Effector memory CD4-positive, alpha-beta T cell (primary cell): ENCODE measurements around the gene RPS6KB2.

Experiments used
- DNase-seq, 3 donors: peaks; one replicate each; pipeline ENCODE4 v3.0.0-alpha.2; 2020
- H3K27ac ChIP-seq: 2 replicates; pipeline ENCODE4 v1.7.0; 2013; ENCODE audit warnings: mild to moderate bottlenecking, low read length, moderate library complexity; ENCODE audit not compliant: insufficient read depth, poor library complexity, severe bottlenecking
- H3K27me3 ChIP-seq: replicated peaks from 2 replicates; pipeline ENCODE4 v1.7.0; 2013; ENCODE audit warnings: mild to moderate bottlenecking, low read length; ENCODE audit not compliant: insufficient read depth, control insufficient read depth, poor library complexity, severe bottlenecking
- H3K36me3 ChIP-seq: 2 replicates; pipeline ENCODE4 v1.7.0; 2013; ENCODE audit warnings: mild to moderate bottlenecking, low read length, moderate library complexity; ENCODE audit not compliant: control insufficient read depth, insufficient read depth
- H3K4me1 ChIP-seq: 2 replicates; pipeline ENCODE4 v1.7.0; 2013; ENCODE audit warnings: low read length, mild to moderate bottlenecking; ENCODE audit not compliant: control insufficient read depth, insufficient read depth, poor library complexity, severe bottlenecking
- H3K4me3 ChIP-seq: 2 replicates; pipeline ENCODE4 v1.7.0; 2013; ENCODE audit warnings: low read length, low read depth, mild to moderate bottlenecking; ENCODE audit not compliant: insufficient read depth, poor library complexity, severe bottlenecking
- H3K9me3 ChIP-seq: 2 replicates; pipeline ENCODE4 v1.7.0; 2013; ENCODE audit warnings: mild to moderate bottlenecking, low read length, moderate library complexity; ENCODE audit not compliant: control insufficient read depth
- total RNA-seq, 3 donors: gene quantifications; one replicate each; lab custom pipeline; 2026; lab: John Stamatoyannopoulos, UW

The RPS6KB2 gene
- total RNA-seq, result 63.3 to 80.9 (median 68.5) reads per million in 3 donors

- no peaks in the 10 kb centered on the region for H3K27me3 ChIP-seq
- H3K4me1 ChIP-seq, result peaks cover 21% of the 10 kb centered on the region
These were observed at the start of gene RPS6KB2 for GRCh38 chr11:67428052-67429001. TSS of gene RPS6KB2 (plus strand) at chr11:67428494. CDS start at chr11:67428546, 52 bp downstream.

GRCh38 chr11:67378544-67378943 is 49.8 kb upstream of the RPS6KB2 start:
- Histone ChIP-seq H3K27me3 (no peaks in the 10 kb centered on the region), H3K4me1 (peaks cover 20% of the 10 kb centered on the region), H3K9me3 (no peaks in the 10 kb centered on the region), H3K4me3 (no peak overlapping the region), H3K27ac (no peak overlapping the region), H3K36me3 (no peaks in the 10 kb centered on the region)
- no peak for DNase-seq

More at GRCh38 chr11:67428052-67429001, at the start of gene RPS6KB2:
- DNase-seq, result peak; percentile 95 to 99 (median 98)
- Histone ChIP-seq H3K36me3 (peaks cover 5% of the 10 kb centered on the region), H3K27ac (peak within 1 kb of the TSS; percentile 89), H3K9me3 (no peaks in the 10 kb centered on the region), H3K4me3 (peak within 1 kb of the TSS; percentile 82)

GRCh38 chr11:67379061-67380058 is 48.9 kb upstream of the RPS6KB2 start:
- DNase-seq, result no peak
- no peaks in the 10 kb centered on the region for H3K36me3 ChIP-seq
- H3K4me3 ChIP-seq, result no peak overlapping the region

GRCh38 chr11:67381244-67381972 is 46.9 kb upstream of the RPS6KB2 start:
- Histone ChIP-seq H3K9me3 (no peaks in the 10 kb centered on the region), H3K27ac (no peak overlapping the region), H3K36me3 (no peaks in the 10 kb centered on the region), H3K4me1 (peaks cover 4% of the 10 kb centered on the region), H3K4me3 (no peak overlapping the region), H3K27me3 (no peaks in the 10 kb centered on the region)
- DNase-seq, result no peak

More at GRCh38 chr11:67379061-67380058, 48.9 kb upstream of the RPS6KB2 start:
- Histone ChIP-seq H3K9me3 (no peaks in the 10 kb centered on the region), H3K4me1 (peaks cover 13% of the 10 kb centered on the region), H3K27ac (no peak overlapping the region), H3K27me3 (no peaks in the 10 kb centered on the region)

GRCh38 chr11:67382276-67383136 is 45.8 kb upstream of the RPS6KB2 start:
- H3K4me1 ChIP-seq, result peaks cover 4% of the 10 kb centered on the region
- no peak overlapping the region for H3K27ac ChIP-seq
- H3K4me3 ChIP-seq, result no peak overlapping the region
- H3K27me3 ChIP-seq, result no peaks in the 10 kb centered on the region
- no peaks in the 10 kb centered on the region for H3K36me3 ChIP-seq
- H3K9me3 ChIP-seq, result no peaks in the 10 kb centered on the region
- peak; percentile 68 to 78 (median 73) for DNase-seq

GRCh38 chr11:67384851-67385366 is 43.4 kb upstream of the RPS6KB2 start:
- Histone ChIP-seq H3K4me1 (peaks cover 4% of the 10 kb centered on the region), H3K27me3 (no peaks in the 10 kb centered on the region), H3K36me3 (no peaks in the 10 kb centered on the region), H3K27ac (no peak overlapping the region), H3K4me3 (no peak overlapping the region), H3K9me3 (no peaks in the 10 kb centered on the region)
- DNase-seq, result no peak

- Histone ChIP-seq H3K27me3 (no peaks in the 10 kb centered on the region), H3K4me1 (peaks cover 14% of the 10 kb centered on the region), H3K36me3 (no peaks in the 10 kb centered on the region), H3K4me3 (no peak overlapping the region), H3K9me3 (no peaks in the 10 kb centered on the region), H3K27ac (no peak overlapping the region)
- DNase-seq, result no peak
These were observed 41.2 kb upstream of the RPS6KB2 start for GRCh38 chr11:67387069-67387468.

- DNase-seq, result no peak
These were observed 40.8 kb upstream of the RPS6KB2 start for GRCh38 chr11:67387518-67387917.

More at GRCh38 chr11:67387518-67387917, 40.8 kb upstream of the RPS6KB2 start:
- Histone ChIP-seq H3K36me3 (no peaks in the 10 kb centered on the region), H3K4me3 (no peak overlapping the region), H3K9me3 (no peaks in the 10 kb centered on the region), H3K27me3 (no peaks in the 10 kb centered on the region), H3K27ac (no peak overlapping the region), H3K4me1 (peaks cover 13% of the 10 kb centered on the region)
